ENCODE measurements around the gene RAB40B.

RAB40B gene

GRCh38 chr17:82644148-82644547, 54.4 kb downstream of the RAB40B start:
- no peaks in the 10 kb centered on the region for H3K27me3 ChIP-seq (ENCODE audit: control insufficient read depth, insufficient read depth, low read length)
- H3K4me1 ChIP-seq (ENCODE audit: control insufficient read depth, insufficient read depth, low read length), result peaks cover 10% of the 10 kb centered on the region
- H3K27ac ChIP-seq (ENCODE audit: low read depth, low read length), result no peak overlapping the region
- H3K9ac ChIP-seq (ENCODE audit: low read length), result no peak overlapping the region
- H3K36me3 ChIP-seq (ENCODE audit: control insufficient read depth, insufficient read depth, low read length), result peaks cover 15% of the 10 kb centered on the region
- no peak overlapping the region for H3K4me3 ChIP-seq (ENCODE audit: low read length)

DNA sequence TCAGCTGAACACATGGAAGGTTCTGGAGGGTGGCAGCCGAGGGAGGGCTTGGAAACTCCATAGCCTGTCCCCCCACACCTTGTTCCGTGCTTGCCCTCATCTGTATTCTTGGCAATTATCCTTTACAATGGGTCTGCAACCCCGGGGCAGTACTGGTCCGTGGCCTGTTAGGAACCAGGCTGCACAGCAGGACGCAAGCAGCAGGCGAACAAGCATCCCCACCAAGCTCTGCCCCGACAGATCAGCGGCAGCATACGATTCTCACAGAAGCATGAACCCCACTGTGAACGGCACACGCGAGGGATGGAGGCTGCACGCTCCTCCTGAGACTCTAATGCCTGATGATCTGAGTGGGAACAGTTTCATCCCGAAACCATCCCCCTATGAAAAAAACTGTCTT, 56.5 kb downstream of the RAB40B start:
- Histone ChIP-seq H3K36me3 (ENCODE audit: control insufficient read depth, insufficient read depth, low read length) (peaks cover 15% of the 10 kb centered on the region), H3K27me3 (ENCODE audit: control insufficient read depth, insufficient read depth, low read length) (no peaks in the 10 kb centered on the region), H3K4me3 (ENCODE audit: low read length) (no peak overlapping the region), H3K27ac (ENCODE audit: low read depth, low read length) (no peak overlapping the region), H3K9ac (ENCODE audit: low read length) (no peak overlapping the region), H3K4me1 (ENCODE audit: control insufficient read depth, insufficient read depth, low read length) (peaks cover 6% of the 10 kb centered on the region)

GRCh38 chr17:82640036-82640435, 58.5 kb downstream of the RAB40B start:
- Histone ChIP-seq H3K27me3 (ENCODE audit: control insufficient read depth, insufficient read depth, low read length) (no peaks in the 10 kb centered on the region), H3K4me1 (ENCODE audit: control insufficient read depth, insufficient read depth, low read length) (no peaks in the 10 kb centered on the region), H3K36me3 (ENCODE audit: control insufficient read depth, insufficient read depth, low read length) (peaks cover 15% of the 10 kb centered on the region), H3K27ac (ENCODE audit: low read depth, low read length) (no peak overlapping the region), H3K4me3 (ENCODE audit: low read length) (no peak overlapping the region), H3K9ac (ENCODE audit: low read length) (no peak overlapping the region)

GRCh38 chr17:82639628-82640027, 58.9 kb downstream of the RAB40B start:
- Histone ChIP-seq H3K36me3 (ENCODE audit: control insufficient read depth, insufficient read depth, low read length) (peaks cover 17% of the 10 kb centered on the region), H3K27ac (ENCODE audit: low read depth, low read length) (no peak overlapping the region), H3K27me3 (ENCODE audit: control insufficient read depth, insufficient read depth, low read length) (no peaks in the 10 kb centered on the region)

DNA sequence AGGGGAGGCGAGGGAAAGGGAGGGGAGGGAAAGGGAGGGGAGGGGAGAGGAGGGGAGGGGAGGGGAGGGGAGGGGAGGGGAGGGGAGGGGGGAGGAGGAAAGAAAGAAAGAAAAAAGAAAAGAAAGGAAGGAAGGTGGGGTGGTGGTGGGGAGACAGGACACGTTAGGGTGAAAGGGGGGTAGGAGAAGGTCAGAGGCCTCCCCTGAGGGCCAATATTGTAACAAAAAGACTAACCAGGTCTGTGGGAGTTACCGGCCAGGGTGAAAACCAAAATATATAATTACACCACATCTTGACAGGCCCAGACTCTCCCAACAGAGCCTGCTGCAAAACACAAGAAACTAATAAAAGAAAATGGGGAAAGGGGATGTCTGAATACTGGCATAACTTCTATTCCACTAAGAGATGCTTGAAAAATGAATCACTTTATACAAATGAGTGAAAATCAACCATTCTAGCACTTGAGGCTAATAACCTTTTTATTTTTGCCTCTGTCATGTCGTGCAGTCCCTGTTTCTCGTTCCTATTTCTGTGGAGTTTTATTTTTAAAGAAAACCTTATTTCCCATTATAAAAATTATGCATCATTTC, 60.2 kb downstream of the RAB40B start:
- Histone ChIP-seq H3K9ac (ENCODE audit: low read length) (no peak overlapping the region), H3K27me3 (ENCODE audit: control insufficient read depth, insufficient read depth, low read length) (no peaks in the 10 kb centered on the region), H3K4me1 (ENCODE audit: control insufficient read depth, insufficient read depth, low read length) (no peaks in the 10 kb centered on the region), H3K27ac (ENCODE audit: low read depth, low read length) (no peak overlapping the region), H3K36me3 (ENCODE audit: control insufficient read depth, insufficient read depth, low read length) (peaks cover 12% of the 10 kb centered on the region), H3K4me3 (ENCODE audit: low read length) (no peak overlapping the region)

More at GRCh38 chr17:82639628-82640027, 58.9 kb downstream of the RAB40B start:
- H3K4me1 ChIP-seq (ENCODE audit: control insufficient read depth, insufficient read depth, low read length), result no peaks in the 10 kb centered on the region
- no peak overlapping the region for H3K9ac ChIP-seq (ENCODE audit: low read length)
- H3K4me3 ChIP-seq (ENCODE audit: low read length), result no peak overlapping the region

GRCh38 chr17:82636626-82637598, 61.6 kb downstream of the RAB40B start:
- peaks cover 5% of the 10 kb centered on the region for H3K36me3 ChIP-seq (ENCODE audit: control insufficient read depth, insufficient read depth, low read length)
- no peaks in the 10 kb centered on the region for H3K27me3 ChIP-seq (ENCODE audit: control insufficient read depth, insufficient read depth, low read length)
- no peak overlapping the region for H3K27ac ChIP-seq (ENCODE audit: low read depth, low read length)
- H3K4me3 ChIP-seq (ENCODE audit: low read length), result no peak overlapping the region
- H3K9ac ChIP-seq (ENCODE audit: low read length), result no peak overlapping the region
- no peaks in the 10 kb centered on the region for H3K4me1 ChIP-seq (ENCODE audit: control insufficient read depth, insufficient read depth, low read length)

- Histone ChIP-seq H3K27ac (ENCODE audit: low read depth, low read length) (no peak overlapping the region), H3K27me3 (ENCODE audit: control insufficient read depth, insufficient read depth, low read length) (no peaks in the 10 kb centered on the region), H3K36me3 (ENCODE audit: control insufficient read depth, insufficient read depth, low read length) (peaks cover 7% of the 10 kb centered on the region), H3K4me1 (ENCODE audit: control insufficient read depth, insufficient read depth, low read length) (no peaks in the 10 kb centered on the region), H3K9ac (ENCODE audit: low read length) (no peak overlapping the region), H3K4me3 (ENCODE audit: low read length) (no peak overlapping the region)
Observed at GRCh38 chr17:82633343-82633742, 65.2 kb downstream of the RAB40B start.

- Histone ChIP-seq H3K36me3 (ENCODE audit: control insufficient read depth, insufficient read depth, low read length) (peaks cover 10% of the 10 kb centered on the region), H3K4me1 (ENCODE audit: control insufficient read depth, insufficient read depth, low read length) (no peaks in the 10 kb centered on the region), H3K27ac (ENCODE audit: low read depth, low read length) (no peak overlapping the region)
Observed at GRCh38 chr17:82632451-82632850, 66.0 kb downstream of the RAB40B start.

DNA sequence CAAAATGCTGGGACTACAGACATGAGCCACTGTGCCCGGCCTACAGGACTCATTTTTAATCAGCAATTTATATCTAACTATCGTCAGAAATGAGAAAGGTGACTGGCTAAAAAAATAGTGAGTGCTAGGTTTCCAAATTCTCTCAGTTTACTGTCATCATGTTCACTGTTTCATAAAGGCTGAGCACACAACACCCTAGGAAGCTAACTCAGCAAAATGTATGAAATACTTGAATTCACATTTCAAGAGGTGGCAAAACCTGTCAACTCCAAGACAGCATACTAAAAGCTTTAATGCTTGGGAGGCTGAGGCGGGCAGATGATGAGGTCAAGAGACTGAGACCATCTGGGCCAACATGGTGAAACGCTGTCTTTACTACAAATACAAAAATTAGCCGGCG, 67.0 kb downstream of the RAB40B start:
- no peaks in the 10 kb centered on the region for H3K27me3 ChIP-seq (ENCODE audit: control insufficient read depth, insufficient read depth, low read length)
- H3K9ac ChIP-seq (ENCODE audit: low read length), result no peak overlapping the region
- H3K4me1 ChIP-seq (ENCODE audit: control insufficient read depth, insufficient read depth, low read length), result no peaks in the 10 kb centered on the region
- no peak overlapping the region for H3K4me3 ChIP-seq (ENCODE audit: low read length)
- H3K36me3 ChIP-seq (ENCODE audit: control insufficient read depth, insufficient read depth, low read length), result peaks cover 12% of the 10 kb centered on the region
- no peak overlapping the region for H3K27ac ChIP-seq (ENCODE audit: low read depth, low read length)

More at GRCh38 chr17:82632451-82632850, 66.0 kb downstream of the RAB40B start:
- Histone ChIP-seq H3K9ac (ENCODE audit: low read length) (no peak overlapping the region), H3K4me3 (ENCODE audit: low read length) (no peak overlapping the region), H3K27me3 (ENCODE audit: control insufficient read depth, insufficient read depth, low read length) (no peaks in the 10 kb centered on the region)

DNA sequence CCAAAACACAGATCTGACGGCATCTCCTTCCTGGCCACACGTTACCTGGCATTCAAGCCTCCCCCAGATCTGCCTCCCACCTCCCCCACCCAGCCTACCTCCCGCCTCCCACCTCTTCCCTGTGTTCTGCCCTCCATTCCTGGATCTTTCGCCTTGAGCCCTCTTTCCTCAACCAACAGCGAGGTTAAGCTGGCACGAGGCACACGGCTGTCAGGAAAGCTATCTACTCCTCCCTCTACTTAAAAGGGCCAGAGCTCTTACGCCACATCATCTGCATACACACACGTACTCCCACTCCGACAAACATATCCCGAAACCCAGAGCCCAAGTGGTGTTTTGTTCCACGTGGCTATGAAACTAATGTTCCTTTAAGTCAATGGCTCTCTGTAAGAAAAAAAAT, 68.3 kb downstream of the RAB40B start:
- H3K9ac ChIP-seq (ENCODE audit: low read length), result no peak overlapping the region
- no peaks in the 10 kb centered on the region for H3K27me3 ChIP-seq (ENCODE audit: control insufficient read depth, insufficient read depth, low read length)
- no peak overlapping the region for H3K4me3 ChIP-seq (ENCODE audit: low read length)
- H3K27ac ChIP-seq (ENCODE audit: low read depth, low read length), result no peak overlapping the region
- H3K4me1 ChIP-seq (ENCODE audit: control insufficient read depth, insufficient read depth, low read length), result no peaks in the 10 kb centered on the region
- H3K36me3 ChIP-seq (ENCODE audit: control insufficient read depth, insufficient read depth, low read length), result peaks cover 16% of the 10 kb centered on the region

DNA sequence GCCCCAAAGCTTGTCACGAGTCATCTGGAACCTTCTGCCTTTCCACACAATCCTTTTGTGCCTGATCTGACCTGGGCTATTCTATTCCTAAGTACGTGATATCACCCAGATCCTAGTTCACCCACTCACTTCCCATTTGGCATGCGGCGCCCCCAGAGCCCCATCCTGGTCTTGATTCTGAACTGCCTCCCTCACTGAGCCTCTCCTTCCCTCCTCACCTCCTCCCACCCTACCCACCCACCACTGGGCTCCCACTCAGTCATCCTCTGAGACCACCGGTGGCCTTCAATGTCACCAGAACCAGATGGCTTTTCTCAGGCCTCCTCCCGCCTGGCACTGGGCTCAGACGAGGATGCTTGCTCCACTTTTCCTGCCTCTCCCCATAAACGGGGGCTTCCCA, 68.8 kb downstream of the RAB40B start:
- peaks cover 18% of the 10 kb centered on the region for H3K36me3 ChIP-seq (ENCODE audit: control insufficient read depth, insufficient read depth, low read length)

GRCh38 chr17:82627405-82627804, 71.1 kb downstream of the RAB40B start:
- H3K27me3 ChIP-seq (ENCODE audit: control insufficient read depth, insufficient read depth, low read length), result no peaks in the 10 kb centered on the region
- H3K4me1 ChIP-seq (ENCODE audit: control insufficient read depth, insufficient read depth, low read length), result no peaks in the 10 kb centered on the region
- H3K27ac ChIP-seq (ENCODE audit: low read depth, low read length), result no peak overlapping the region
- H3K9ac ChIP-seq (ENCODE audit: low read length), result no peak overlapping the region
- peaks cover 21% of the 10 kb centered on the region for H3K36me3 ChIP-seq (ENCODE audit: control insufficient read depth, insufficient read depth, low read length)
- H3K4me3 ChIP-seq (ENCODE audit: low read length), result no peak overlapping the region

More for the DNA sequence above, 68.8 kb downstream of the RAB40B start:
- Histone ChIP-seq H3K9ac (ENCODE audit: low read length) (no peak overlapping the region), H3K27ac (ENCODE audit: low read depth, low read length) (no peak overlapping the region), H3K4me3 (ENCODE audit: low read length) (no peak overlapping the region), H3K4me1 (ENCODE audit: control insufficient read depth, insufficient read depth, low read length) (no peaks in the 10 kb centered on the region), H3K27me3 (ENCODE audit: control insufficient read depth, insufficient read depth, low read length) (no peaks in the 10 kb centered on the region)
